RWPE2 (cell line): ENCODE results near the gene TMEM108.

Experiments
- ATAC-seq: fragments of 200-7000 bp; cut with Tn5 transposase; 3 replicates; pipeline ENCODE4 v1.9.1; 2021; ENCODE audit warnings: low read depth
- DNase-seq: peaks from one replicate; pipeline ENCODE4 v3.0.0-alpha.2; 2020; ENCODE audit warnings: low spot score
- H3K27ac ChIP-seq: fragments of 450-650 bp; 2 replicates; pipeline ENCODE4 v1.5.1; 2017; ENCODE audit warnings: mild to moderate bottlenecking; ENCODE audit not compliant: poor library complexity, severe bottlenecking
- H3K27me3 ChIP-seq: fragments of 250-450 bp; sonication (Bioruptor Pico); 2 replicates; pipeline ENCODE4 v1.5.1; 2021; ENCODE audit warnings: mild to moderate bottlenecking, moderate library complexity; ENCODE audit not compliant: insufficient read depth, poor library complexity, severe bottlenecking
- H3K36me3 ChIP-seq: fragments of 250-450 bp; sonication (Bioruptor Pico); 2 replicates; pipeline ENCODE4 v1.5.1; 2020; ENCODE audit warnings: low read depth, mild to moderate bottlenecking, moderate library complexity
- H3K4me1 ChIP-seq: fragments of 250-450 bp; sonication (Bioruptor Pico); 2 replicates; pipeline ENCODE4 v1.5.1; 2021; ENCODE audit warnings: mild to moderate bottlenecking, moderate library complexity; ENCODE audit not compliant: insufficient read depth, poor library complexity, severe bottlenecking
- H3K4me3 ChIP-seq: fragments of 250-450 bp; sonication (Bioruptor Pico); 2 replicates; pipeline ENCODE4 v1.5.1; 2021; ENCODE audit warnings: mild to moderate bottlenecking, moderate library complexity; ENCODE audit not compliant: severe bottlenecking
- H3K9me3 ChIP-seq: fragments of 250-450 bp; sonication (Bioruptor Pico); 2 replicates; pipeline ENCODE4 v1.5.1; 2021; ENCODE audit warnings: mild to moderate bottlenecking, moderate library complexity; ENCODE audit not compliant: severe bottlenecking
- CTCF ChIP-seq: fragments of 450-650 bp; IDR thresholded peaks from one replicate; pipeline ENCODE4 v1.5.1; 2017; ENCODE audit warnings: mild to moderate bottlenecking, moderate library complexity; ENCODE audit not compliant: poor library complexity, severe bottlenecking

TMEM108 gene

GRCh38 chr3:133444423-133444774 is 406.2 kb downstream of the TMEM108 start:
- DNase-seq = no peak
- H3K36me3 ChIP-seq = no peaks in the 10 kb centered on the region
- H3K9me3 ChIP-seq = no peaks in the 10 kb centered on the region
- TF ChIP-seq CTCF = no peak
- ATAC-seq = peak; percentile 11; the same call in 1 of the 3 replicates
- peak overlapping the region; percentile 23 for H3K27ac ChIP-seq
- H3K4me1 ChIP-seq = peaks cover 10% of the 10 kb centered on the region
- no peak overlapping the region for H3K4me3 ChIP-seq
- no peaks in the 10 kb centered on the region for H3K27me3 ChIP-seq

GRCh38 chr3:133445108-133445507 is 406.9 kb downstream of the TMEM108 start:
- Histone ChIP-seq H3K4me3 (no peak overlapping the region), H3K4me1 (peaks cover 10% of the 10 kb centered on the region), H3K27me3 (no peaks in the 10 kb centered on the region), H3K27ac (no peak overlapping the region), H3K9me3 (no peaks in the 10 kb centered on the region), H3K36me3 (no peaks in the 10 kb centered on the region)
- DNase-seq (no peak), ATAC-seq (no peak)
- TF ChIP-seq CTCF = no peak
